DOHH2 (cell line): ENCODE data around the gene CDX1.

ENCODE experiments used
- H3F3A ChIP-seq: fragments of 200-600 bp; sonication (generic), shearing (Covaris generic); 2 replicates; pipeline ENCODE4 v1.6.0; 2016; ENCODE audit warnings: antibody characterized with exemption, mild to moderate bottlenecking; ENCODE audit not compliant: control insufficient read depth, insufficient read depth
- H3K27ac ChIP-seq: fragments of 200-600 bp; sonication (generic); 2 replicates; pipeline ENCODE4 v1.5.1; 2014; ENCODE audit warnings: low read depth, mild to moderate bottlenecking, low read length, moderate library complexity
- H3K27me3 ChIP-seq: fragments of 200-600 bp; sonication (generic); 2 replicates; pipeline ENCODE4 v1.6.1; 2014; ENCODE audit warnings: mild to moderate bottlenecking, low read length, mixed read lengths; ENCODE audit not compliant: control insufficient read depth
- H3K36me3 ChIP-seq: fragments of 200-600 bp; sonication (generic); 2 replicates; pipeline ENCODE4 v1.6.1; 2014; ENCODE audit warnings: mild to moderate bottlenecking, low read length, moderate library complexity, mixed read lengths; ENCODE audit not compliant: control insufficient read depth
- H3K4me1 ChIP-seq: fragments of 200-600 bp; sonication (generic); 2 replicates; pipeline ENCODE4 v1.6.1; 2014; ENCODE audit warnings: mild to moderate bottlenecking, low read length, mixed read lengths; ENCODE audit not compliant: control insufficient read depth
- H3K4me2 ChIP-seq: fragments of 200-600 bp; sonication (generic); 2 replicates; pipeline ENCODE4 v1.6.0; 2014; ENCODE audit warnings: mild to moderate bottlenecking, low read length, moderate library complexity
- H3K4me3 ChIP-seq: fragments of 200-600 bp; sonication (generic); 2 replicates; pipeline ENCODE4 v1.5.1; 2014; ENCODE audit warnings: mild to moderate bottlenecking, low read length, mixed read lengths
- H3K79me2 ChIP-seq: fragments of 200-600 bp; sonication (generic); 2 replicates; pipeline ENCODE4 v1.6.1; 2014; ENCODE audit warnings: mild to moderate bottlenecking, low read length, mixed read lengths; ENCODE audit not compliant: control insufficient read depth
- H3K9me2 ChIP-seq: fragments of 200-600 bp; sonication (generic); replicated peaks from 2 replicates; pipeline ENCODE4 v1.6.1; 2014; ENCODE audit warnings: mild to moderate bottlenecking, low read length, mixed read lengths; ENCODE audit not compliant: control insufficient read depth
- H3K9me3 ChIP-seq: fragments of 200-600 bp; sonication (generic); 2 replicates; pipeline ENCODE4 v1.6.1; 2014; ENCODE audit warnings: antibody characterized with exemption, low read length, mixed read lengths; ENCODE audit not compliant: control insufficient read depth, insufficient read depth
- H4K20me1 ChIP-seq: fragments of 200-600 bp; sonication (generic); 2 replicates; pipeline ENCODE4 v1.6.0; 2014; ENCODE audit warnings: low read depth, mild to moderate bottlenecking, antibody characterized with exemption, low read length, moderate library complexity; ENCODE audit not compliant: control insufficient read depth, insufficient read depth
- EZH2phosphoT487 ChIP-seq: fragments of 200-600 bp; sonication (generic); IDR thresholded peaks from 2 replicates; pipeline ENCODE4 v1.6.1; 2017; ENCODE audit warnings: borderline replicate concordance, mild to moderate bottlenecking, antibody characterized with exemption, low read length, moderate library complexity, mixed read lengths
- TF ChIP-seq, protein P1 (sequence below): fragments of 200-600 bp; sonication (generic); IDR thresholded peaks from one replicate; pipeline ENCODE4 v1.5.1; 2014; ENCODE audit warnings: antibody characterized with exemption, mild to moderate bottlenecking, low read depth, low read length; ENCODE audit not compliant: poor library complexity, severe bottlenecking

The CDX1 gene

DNA sequence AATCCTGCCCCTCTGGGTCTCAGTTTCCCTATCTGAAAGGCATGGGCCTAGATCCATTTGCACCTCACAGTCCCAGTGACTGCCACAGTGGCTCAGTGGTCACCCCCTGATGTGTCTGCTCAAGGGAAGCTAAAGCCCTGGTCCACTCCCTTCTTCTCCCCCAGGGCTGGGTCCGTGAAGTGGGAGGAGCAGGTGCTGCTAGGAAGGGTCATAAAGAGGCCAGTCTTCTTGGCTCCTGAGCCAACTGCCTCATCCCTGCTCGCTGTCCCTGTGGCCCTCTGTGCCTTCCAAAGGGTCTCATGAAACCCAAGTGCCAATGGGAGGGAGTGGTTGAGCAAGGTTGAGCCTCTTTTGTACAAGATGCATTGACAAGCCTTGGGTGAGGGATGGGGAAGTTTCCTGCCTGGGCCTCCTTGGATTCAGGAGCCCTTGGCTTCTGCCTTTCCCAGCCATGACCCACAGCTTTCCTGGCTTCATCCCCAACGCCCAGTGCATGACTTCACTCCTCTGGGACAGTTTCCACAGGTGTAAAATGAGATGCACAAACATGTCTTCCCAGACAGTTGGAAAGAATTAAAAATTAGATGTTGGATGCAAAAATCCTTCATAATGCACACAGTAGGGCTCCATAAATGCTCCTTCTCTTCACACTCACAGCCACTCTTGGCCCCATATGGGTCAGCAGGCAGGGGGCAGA lies 21.7 kb downstream of the CDX1 start:
- H4K20me1 ChIP-seq, result no peaks in the 10 kb centered on the region
- H3K9me3 ChIP-seq, result no peaks in the 10 kb centered on the region
- peaks cover 16% of the 10 kb centered on the region for H3K27me3 ChIP-seq
- no peaks in the 10 kb centered on the region for H3F3A ChIP-seq
- H3K4me2 ChIP-seq, result no peak overlapping the region
- no peaks in the 10 kb centered on the region for H3K4me1 ChIP-seq
- H3K79me2 ChIP-seq, result no peaks in the 10 kb centered on the region
- no peaks in the 10 kb centered on the region for H3K36me3 ChIP-seq
- no peak overlapping the region for H3K27ac ChIP-seq
- H3K4me3 ChIP-seq, result no peak overlapping the region
- TF ChIP-seq, protein P1, sequence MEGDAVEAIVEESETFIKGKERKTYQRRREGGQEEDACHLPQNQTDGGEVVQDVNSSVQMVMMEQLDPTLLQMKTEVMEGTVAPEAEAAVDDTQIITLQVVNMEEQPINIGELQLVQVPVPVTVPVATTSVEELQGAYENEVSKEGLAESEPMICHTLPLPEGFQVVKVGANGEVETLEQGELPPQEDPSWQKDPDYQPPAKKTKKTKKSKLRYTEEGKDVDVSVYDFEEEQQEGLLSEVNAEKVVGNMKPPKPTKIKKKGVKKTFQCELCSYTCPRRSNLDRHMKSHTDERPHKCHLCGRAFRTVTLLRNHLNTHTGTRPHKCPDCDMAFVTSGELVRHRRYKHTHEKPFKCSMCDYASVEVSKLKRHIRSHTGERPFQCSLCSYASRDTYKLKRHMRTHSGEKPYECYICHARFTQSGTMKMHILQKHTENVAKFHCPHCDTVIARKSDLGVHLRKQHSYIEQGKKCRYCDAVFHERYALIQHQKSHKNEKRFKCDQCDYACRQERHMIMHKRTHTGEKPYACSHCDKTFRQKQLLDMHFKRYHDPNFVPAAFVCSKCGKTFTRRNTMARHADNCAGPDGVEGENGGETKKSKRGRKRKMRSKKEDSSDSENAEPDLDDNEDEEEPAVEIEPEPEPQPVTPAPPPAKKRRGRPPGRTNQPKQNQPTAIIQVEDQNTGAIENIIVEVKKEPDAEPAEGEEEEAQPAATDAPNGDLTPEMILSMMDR, result no peak
- TF ChIP-seq EZH2phosphoT487, result no peak
- no peaks in the 10 kb centered on the region for H3K9me2 ChIP-seq

DNA sequence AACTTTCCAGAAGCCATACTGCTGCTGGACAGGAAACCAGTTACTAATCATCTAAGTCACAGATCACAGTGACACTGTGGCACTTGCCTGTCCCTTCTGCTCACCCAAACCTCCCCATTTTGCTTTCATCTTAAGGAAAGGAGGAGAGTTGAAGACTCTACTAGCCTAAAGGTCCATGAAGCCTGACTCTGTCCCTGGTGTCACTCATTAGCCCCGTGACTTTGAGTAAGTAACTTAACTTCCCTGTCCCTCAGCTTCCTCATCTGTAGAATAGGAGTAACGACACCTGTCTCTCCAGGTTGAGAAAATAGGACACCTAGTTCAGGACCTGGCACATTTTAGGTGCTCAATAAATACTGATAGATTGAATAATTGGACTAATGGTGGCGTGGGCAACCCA lies 22.7 kb downstream of the CDX1 start:
- Histone ChIP-seq H3K4me2 (no peak overlapping the region), H3K27ac (no peak overlapping the region), H3K9me2 (no peaks in the 10 kb centered on the region), H3K4me1 (no peaks in the 10 kb centered on the region), H3F3A (no peaks in the 10 kb centered on the region), H3K4me3 (no peak overlapping the region), H3K36me3 (no peaks in the 10 kb centered on the region), H3K9me3 (no peaks in the 10 kb centered on the region), H3K27me3 (peaks cover 16% of the 10 kb centered on the region), H3K79me2 (no peaks in the 10 kb centered on the region), H4K20me1 (no peaks in the 10 kb centered on the region)
- no peak for TF ChIP-seq EZH2phosphoT487
- TF ChIP-seq, protein P1, result no peak

DNA sequence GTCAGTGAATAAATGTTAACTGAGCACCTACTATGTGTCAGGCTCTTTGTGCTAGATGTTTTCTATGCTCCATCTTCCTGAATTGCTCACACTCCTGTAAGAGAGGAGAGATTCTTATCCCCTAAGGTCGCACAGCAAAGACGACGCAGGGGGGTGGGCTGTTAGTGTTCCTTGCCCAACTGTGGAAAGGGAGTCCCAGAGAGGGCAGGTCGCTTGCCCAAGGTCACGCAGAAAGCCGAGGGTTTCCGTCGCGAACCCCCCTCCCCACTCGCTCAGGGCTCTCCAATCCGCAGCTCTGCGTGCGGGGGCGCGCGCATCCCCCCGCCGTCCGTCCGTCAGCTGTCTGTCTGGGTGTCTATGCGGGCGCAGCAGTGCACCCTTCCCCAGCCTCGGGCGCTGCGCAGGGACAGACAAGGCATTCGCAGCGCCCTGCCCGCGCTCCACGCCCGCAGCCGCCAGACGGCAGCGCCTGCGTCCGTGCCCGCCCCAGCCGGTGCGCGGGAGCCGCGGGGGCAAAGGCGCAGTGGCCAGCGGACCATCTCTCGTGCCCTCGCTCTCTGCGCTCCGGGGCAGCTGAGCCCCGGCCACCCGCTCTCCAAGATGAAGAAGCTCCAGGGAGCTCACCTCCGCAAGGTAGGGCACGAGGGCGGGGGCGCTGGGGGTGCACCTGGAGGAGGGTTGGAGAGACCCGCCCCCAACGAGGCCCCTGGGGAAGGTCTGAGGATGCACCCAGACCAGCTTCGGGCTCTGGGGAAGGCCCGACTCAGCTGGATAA lies 23.3 kb downstream of the CDX1 start, which contains the start of gene SLC6A7:
Gene SLC6A7 (plus strand): TSS at position 335 of the 775 bp plus-strand sequence. CDS start 266 bp downstream, at position 601.
- no peaks in the 10 kb centered on the region for H3K9me3 ChIP-seq
- no peaks in the 10 kb centered on the region for H3F3A ChIP-seq
- TF ChIP-seq, protein P1, result no peak
- TF ChIP-seq EZH2phosphoT487, result no peak
- H3K4me1 ChIP-seq, result no peaks in the 10 kb centered on the region
- H3K36me3 ChIP-seq, result no peaks in the 10 kb centered on the region
- no peak within 1 kb of the TSS for H3K4me3 ChIP-seq
- no peak within 1 kb of the TSS for H3K27ac ChIP-seq
- no peaks in the 10 kb centered on the region for H3K9me2 ChIP-seq
- H4K20me1 ChIP-seq, result no peaks in the 10 kb centered on the region
- H3K79me2 ChIP-seq, result no peaks in the 10 kb centered on the region
- no peak within 1 kb of the TSS for H3K4me2 ChIP-seq
- H3K27me3 ChIP-seq, result peaks cover 16% of the 10 kb centered on the region
